HG02623 (cell line): ENCODE data around the gene HJV.
A peak's percentile ranks its signal among the peaks of the same experiment; 100 is the strongest.
"Not testable (repeated sequence)": the region's sequence is repeated elsewhere in the genome, so short reads cannot be mapped to it uniquely, and the experiment has no call there.

Source experiments
- ATAC-seq: cut with Tn5 transposase; IDR thresholded peaks from one replicate; pipeline ENCODE4 v1.9.1; 2021; ENCODE audit warnings: moderate library complexity; ENCODE audit not compliant: unreplicated experiment

The HJV gene, protein sequence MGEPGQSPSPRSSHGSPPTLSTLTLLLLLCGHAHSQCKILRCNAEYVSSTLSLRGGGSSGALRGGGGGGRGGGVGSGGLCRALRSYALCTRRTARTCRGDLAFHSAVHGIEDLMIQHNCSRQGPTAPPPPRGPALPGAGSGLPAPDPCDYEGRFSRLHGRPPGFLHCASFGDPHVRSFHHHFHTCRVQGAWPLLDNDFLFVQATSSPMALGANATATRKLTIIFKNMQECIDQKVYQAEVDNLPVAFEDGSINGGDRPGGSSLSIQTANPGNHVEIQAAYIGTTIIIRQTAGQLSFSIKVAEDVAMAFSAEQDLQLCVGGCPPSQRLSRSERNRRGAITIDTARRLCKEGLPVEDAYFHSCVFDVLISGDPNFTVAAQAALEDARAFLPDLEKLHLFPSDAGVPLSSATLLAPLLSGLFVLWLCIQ

DNA sequence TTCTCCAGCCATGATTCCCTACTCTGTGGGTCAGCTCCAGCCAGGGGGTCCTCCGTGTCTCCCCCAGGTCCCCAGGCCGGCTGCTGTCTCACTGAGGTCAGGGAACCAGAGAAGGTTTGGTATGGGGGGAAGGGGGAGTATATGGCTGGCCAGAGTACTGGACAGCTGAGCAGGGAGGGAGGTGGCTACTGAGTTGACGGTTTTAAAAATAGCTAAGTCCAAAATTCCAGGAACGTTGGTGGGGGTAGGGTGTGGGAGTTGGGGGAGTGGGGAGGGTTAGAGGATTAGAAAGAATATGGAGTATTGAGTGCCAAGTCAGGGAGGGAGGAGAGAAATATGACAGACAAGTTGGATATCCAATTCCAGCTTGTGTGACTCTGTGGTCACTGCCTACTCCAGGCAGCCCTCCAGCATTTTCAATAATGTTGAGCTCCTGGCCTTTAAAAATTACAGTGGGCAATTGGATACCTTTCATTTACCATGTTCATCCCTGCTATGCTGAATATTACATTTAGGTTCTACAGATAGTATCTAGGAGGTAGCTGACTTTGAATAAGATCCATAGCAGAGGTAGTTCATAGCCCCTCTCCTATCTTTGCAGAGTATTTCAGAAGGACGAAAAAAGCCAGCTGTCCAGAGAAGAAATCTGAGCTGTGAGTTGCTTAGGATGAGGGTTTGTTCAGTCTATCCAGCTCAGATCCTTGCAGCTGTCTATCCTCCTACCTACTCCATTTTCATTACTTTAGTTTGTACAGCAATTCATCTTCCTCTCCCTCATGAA is at the start of gene HJV:
TSS of gene HJV (minus strand) at position 114 of the 781 bp plus-strand sequence. CDS start 1,504 bp downstream, outside the sequence.
- no peak for ATAC-seq

DNA sequence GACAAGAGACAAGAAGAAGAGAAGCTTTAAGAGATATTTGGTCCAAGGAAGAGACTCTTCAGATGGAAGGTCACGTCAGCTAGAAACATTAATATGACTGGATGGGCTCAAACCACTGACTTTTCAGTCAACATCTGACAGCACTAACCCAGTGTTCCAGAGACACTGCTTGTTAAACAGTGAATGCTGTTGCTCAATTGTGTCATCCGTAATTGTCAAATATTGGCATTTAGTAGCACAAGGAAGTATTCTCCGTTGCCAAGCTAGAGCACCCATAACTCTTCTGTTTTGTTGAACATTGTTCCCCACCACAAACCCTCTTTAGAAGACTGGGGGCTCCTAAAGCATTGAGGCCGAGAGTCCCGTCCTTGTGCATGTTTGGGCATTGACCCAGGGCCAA is 37.6 kb upstream of the HJV start:
- ATAC-seq, result not testable (repeated sequence)

DNA sequence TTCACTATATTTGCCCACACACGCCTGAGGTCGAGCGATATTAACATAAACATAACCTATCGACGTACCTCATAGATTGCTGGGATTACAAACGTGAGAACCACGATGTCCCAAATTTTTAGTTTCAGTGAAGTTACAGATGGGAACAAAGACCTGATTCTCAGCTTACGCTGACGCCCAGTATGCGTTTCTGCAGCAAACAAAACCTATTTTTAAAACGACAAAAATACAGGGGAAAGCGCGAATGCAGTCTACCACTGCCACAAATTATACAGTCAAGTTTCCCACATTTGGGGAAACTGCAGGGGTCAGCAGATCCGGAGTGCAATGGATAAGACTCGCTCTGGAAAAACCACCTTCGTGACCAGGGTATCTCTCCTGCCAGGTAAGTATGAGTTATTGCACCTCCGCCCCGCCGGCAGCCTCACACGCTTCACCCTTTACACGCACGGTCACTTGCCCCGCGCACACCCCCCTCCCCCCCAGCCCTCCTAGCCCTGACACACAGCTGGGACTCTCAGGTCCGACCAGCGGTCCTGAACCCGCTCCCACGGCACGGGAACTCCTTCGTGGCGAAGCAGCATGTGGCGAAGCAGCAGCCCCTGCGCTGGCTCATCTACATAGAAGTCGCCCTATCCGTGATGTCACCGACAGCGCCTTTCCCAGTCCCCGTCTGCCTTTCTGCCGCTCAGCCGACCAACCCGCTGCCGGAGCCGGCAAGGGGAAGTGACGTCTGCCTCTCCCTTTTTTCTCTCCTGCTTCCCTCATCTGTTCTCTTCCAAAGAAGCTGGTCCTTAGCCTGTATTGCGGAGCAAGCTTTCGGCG is 30.5 kb upstream of the HJV start:
- not testable (repeated sequence) for ATAC-seq

DNA sequence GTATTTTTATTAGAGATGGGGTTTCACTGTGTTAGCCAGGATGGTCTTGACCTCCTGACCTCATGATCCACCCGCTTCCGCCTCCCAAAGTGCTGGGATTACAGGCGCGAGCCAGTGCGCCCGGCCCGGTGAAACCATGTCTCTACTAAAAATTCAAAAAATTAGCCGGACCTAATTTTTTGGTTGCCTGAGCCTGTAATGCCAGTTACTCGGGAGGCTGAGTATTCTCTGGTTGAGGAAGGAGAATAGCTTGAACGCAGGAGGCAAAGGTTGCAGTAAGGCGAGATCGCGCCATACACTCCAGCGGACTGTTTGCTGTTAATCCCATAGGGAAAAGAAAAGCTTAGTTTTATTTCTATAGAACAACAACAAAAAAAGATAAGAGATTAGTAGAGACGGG is 29.9 kb upstream of the HJV start:
- ATAC-seq, result no peak

DNA sequence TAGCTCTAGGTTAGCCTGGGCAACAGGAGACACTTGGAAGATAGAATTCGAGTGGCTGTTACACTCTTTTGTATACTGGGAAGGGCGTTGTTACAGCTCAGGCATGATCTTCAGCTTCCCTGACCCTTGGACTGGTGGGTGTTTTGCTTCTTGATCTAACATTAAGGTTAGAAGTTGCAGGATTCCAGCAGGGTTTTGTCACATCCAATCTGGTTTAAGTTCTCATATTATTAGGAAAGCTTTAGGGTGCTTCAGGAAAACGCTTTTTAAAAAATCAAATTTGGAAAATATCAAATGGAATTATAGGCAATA is 29.1 kb upstream of the HJV start:
- ATAC-seq, result not testable (repeated sequence)

DNA sequence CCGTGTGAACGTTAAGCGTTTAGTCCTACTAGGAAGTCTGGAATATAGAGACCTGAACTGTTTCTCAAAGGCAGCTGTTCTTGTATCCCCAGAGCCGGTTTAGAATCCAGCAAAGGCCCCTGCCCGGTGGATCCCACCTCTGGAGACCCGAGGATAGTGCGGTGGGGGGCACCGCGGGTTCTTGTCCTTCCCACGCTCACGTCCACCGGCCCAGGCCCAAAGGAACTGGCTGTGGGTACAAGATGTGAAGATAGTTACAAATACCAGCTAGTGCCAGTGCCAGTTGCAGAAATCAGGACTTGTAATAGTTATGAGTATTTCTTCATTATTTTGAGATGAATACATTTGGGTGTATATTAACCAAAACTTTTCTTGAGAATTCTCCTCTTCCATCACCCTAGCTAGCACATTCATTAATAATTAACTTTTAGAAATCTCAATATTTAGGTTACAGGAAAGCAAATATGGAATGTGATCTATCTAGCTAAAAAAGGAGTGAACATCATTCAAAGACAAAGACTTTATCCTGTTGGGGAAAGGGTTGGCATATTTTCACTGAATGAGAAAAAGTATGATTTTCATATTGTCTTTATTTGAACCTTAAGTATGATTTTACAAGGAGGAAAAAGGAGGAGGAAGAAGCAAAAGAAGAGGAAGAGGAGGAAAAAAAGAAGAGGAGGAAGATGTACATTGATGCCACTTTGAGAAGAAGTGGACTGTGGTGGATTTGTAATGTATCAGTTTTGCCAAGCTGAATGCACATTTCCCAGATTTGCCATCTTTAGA is 28.5 kb upstream of the HJV start:
- ATAC-seq, result not testable (repeated sequence)

DNA sequence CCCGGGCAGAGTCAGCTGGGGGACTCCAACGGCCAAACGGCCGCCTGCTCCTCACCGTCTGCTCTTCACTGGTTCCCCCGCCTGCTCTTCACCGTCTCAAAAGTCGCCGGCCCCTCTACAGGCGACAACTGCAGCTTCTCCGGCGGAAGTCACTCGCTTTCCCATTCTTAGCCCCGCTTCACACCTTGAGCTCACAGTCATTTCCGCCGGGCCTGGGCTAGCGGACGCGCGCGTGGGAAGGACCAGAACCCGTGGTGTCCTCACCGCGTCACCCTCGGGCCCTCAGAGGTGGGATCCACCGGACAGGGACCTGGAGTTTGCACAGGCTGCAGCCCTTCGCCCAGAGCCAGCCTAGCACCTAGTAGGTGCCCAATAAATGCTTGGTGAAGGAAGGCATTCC is 27.9 kb upstream of the HJV start:
- no peak for ATAC-seq

DNA sequence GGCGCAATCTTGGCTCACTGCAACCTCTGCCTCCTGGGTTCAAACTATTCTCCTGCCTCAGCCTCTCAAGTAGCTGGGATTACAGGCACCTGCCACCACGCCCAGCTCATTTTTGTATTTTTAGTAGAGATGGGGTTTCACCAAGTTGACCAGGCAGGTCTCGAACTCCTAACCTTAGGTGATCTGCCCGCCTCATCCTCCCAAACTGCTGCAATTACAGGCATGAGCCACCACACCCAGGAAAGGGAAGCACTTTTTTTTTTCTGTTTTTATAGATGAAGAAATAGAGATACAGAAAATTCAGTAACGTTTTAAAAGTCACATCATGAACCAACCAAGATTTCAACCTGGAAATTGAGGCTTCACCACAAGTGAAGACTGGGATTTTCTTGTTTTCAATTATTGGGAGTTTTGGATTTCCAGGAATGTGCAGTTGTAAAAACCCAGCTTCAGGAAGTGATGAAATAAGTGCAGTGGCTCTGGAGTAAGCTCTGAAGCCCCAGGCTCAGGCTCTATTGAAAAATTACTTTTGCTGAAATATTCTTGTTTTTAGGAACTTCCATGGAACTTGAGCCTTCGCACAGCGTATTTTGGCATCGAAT is 27.1 kb upstream of the HJV start:
- not testable (repeated sequence) for ATAC-seq

DNA sequence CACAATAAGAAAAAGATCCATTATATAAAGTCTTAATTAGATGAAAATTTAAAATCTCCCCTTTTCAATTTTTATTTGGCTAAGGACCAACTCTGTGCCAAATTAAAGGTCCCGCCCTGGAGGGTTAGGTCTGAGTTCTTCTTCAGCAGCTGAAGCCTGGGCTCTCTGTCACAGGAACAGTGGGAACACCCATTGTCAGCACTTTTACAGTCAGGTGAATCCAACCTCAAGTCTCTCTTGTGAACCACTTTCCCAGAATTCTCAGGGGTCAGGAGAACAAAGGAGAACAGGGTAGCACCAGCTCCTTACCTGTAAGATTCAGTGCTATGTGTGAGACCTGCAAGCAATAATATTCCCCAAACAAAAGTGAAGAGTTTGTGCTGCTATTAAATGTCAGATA is 25.1 kb upstream of the HJV start:
- ATAC-seq, result no peak

DNA sequence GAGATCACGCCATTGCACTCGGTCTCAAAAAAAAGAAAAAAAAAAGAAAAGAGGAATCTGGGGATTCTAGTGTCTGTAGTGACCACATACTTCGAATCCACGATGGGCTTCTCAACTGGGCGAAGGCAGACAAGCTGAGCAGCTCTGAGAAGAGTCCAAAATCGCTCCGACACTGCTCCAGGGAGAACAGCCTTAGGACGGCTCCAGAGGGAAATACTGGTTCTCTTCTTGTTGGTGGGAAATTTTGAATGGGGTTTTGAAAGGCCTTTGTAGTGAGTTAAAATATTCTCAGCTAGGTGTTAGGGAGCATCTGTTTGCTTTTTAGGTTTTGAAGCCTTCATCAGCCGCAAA is 18.3 kb upstream of the HJV start:
- ATAC-seq, result no peak

DNA sequence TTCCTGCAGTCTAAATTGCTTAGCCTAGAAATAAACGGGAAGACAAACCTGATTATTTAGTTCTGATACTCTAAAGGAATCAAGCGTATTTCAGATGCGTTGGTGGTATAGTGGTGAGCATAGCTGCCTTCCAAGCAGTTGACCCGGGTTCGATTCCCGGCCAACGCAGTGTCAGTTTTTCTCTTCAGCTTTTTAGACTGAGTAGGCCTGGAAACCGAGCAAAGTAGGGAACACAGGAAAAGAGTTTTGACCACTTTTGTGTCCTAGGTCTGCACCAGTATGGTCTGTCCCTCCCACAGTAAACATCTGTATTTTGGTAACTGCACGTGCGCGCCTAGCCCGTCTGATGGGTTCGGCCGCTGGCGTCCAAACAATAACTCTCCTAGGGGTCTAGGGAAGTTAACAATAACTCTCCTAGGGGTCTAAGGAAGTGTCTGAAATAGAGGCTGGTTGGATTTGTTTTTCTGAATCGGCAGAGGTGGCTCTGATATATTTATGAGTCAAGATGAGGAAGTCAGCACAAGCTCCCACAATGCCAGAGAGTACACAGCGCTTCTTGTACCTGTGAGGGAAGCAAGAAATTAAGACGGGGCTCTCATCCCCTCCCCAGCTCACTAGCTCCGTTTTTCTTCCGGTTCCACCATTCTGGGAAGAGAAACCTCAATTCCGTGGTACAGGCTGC is 15.6 kb upstream of the HJV start:
- peak; percentile 32 for ATAC-seq

DNA sequence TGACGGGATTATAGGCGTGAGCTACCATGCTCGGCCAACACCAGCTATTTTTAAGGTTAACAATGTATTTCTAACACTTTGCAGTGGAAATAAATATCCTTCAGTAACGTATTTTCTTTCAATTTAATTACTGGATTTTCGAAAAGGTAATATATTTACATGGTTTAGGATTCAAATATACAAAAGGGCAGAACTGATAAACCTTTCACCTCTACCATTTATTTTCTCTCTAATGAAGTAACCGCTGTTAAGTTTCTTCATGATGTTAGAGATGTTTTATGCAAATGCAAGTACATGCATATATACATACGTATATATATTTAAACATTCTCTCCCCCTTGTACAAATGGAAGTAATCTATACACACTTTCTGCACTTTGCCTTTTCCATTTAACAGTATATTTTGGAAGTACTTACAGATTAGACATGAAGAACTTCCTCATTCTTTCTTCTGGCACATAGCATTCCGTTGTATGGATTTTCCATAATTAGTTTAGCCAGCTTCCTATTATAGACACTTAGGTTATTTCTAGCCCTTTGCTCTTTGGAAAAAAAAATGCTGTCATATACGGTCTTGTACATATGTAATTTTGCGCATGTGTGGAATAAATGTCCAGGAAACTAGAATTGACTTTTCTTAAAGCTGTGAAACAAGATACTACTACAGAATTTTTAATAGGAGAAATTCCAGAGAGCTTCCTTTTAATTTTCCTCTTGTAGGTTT is 14.9 kb upstream of the HJV start:
- no peak for ATAC-seq

DNA sequence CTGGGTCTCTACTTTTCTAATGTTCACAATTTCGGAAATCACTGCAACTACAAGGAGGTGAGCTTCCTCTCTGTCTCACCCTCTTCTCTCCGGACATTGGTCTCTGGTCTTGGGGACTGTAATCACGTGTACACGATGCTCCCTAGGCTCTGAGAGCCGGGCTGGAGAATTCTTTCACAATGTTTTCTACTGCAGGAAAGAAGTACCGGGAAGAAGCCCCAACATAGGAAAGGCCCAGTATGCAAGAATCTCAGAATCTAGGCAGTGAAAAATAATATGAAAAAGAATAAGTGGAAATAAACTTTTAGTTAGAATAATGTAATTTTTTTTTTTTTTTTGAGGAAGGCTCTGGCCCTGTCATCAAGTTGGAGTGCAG is 13.5 kb upstream of the HJV start:
- no peak for ATAC-seq

DNA sequence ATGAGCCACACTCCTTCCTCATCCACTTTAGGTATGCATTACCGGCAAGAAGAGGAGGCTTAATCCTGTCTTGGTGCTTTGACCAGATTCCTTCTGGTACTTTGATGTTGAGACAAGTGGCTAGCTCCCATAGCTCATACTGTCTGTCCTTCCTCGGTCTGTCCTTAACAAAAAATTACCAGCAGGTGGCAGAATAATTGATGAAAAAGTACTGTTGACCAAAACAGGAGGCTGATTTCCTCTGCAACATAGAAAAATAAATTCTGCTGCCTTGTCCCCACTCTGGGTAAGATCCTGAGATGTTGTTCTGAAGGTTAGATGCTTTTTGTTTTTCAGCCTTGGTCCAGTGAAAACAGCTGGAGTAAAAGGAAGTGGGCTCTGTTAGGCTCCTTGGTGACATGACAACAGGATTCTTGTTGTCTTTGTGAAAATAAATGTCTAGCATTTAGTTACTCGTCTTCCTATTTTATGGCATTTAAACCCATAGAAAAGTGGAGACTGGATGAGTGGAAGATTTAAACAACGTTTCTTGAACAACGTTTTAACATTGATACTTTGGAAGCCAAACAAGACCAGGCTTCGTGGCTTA is 11.2 kb upstream of the HJV start:
- no peak for ATAC-seq

DNA sequence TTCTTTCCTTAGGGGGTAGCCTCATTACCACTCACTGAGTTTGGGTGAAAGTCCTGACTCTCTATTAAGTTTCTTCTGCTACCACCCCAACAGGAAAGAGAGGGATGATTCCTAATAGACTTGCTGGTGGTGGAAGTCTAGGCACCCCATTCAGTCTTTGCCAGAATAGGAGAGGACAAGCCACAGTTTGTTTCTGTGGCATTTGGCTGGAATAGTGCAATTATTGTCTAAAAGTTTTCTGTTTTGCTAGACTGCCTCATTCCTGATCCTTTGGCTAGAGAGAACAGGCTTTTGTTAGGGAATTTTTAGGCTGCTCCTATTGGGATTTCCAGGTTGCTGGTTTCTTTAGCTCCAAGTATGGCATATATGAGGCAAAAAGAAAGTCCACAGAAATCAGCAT is 9.9 kb upstream of the HJV start:
- ATAC-seq, result no peak

DNA sequence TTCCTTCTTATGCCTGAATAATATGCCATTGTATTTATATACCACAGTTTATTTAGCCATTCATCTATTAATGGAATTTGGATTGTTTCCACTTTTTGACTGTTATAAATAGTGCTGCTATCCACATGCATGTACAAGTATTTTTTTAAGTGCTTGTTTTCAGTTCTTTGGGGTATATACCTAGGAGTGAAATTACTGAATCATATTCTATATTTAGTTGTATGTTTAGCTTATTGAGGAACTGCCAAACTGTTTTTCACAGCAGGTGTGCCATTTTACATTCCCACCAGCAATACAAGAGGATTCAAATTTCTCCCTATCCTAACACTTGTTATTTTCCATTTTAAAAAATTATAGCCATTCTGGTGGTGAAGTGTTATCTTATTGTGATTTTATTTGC is 7.6 kb upstream of the HJV start:
- no peak for ATAC-seq

DNA sequence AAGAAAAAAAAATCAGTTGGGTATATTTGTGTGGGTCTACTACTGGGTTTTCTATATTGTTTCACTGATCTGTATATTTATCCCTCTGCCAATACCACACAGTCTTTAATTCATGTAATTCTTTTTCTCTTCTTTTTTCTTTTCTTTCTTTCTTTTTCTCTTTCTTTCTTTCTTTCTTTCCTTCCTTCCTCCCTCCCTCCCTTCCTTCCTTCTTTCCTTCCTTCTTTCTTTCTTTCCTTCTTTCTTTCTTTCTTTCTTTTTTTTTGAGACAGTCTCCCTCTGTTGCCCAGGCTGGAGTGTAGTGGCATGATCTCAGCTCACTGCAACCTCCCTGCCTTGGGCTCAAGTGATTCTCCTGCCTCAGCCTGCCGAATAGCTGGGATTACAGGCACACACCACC is 5.1 kb upstream of the HJV start:
- ATAC-seq, result not testable (repeated sequence)

DNA sequence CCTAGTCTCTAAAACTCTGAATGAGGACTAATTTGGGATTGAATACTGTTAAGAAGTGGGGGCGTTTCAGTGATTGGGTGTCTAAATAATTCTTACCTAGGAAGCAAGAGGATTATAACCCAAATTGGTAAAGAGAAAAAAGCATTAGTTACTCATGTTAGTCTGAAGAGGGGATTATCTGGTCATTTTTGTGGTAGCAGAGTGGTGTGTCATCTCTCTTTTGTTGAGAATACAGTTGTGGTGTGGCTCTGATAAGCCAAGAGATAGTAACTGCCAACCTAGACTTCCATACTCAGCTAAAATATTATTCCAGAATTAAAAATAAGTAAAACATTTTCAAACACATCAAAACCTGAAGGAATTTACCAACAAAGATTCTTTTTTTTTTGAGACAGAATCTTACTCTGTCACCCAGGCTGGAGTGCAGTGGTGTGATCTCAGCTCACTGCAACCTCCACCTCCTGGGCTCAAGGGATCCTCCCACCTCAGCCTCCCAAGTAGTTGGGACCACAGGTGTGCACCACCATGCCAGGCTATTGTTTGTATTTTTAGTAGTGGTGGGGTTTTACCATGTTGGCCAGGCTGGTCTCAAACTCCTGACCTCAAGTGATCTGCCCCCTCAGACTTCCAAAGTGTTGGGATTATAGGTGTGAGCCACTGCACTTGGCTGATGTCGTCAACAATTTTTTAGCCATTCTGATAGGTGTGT is 4.4 kb upstream of the HJV start:
- ATAC-seq, result not testable (repeated sequence)
